HepG2 (cell line): Measurements from ENCODE around the gene PLOD3. TPM values are rescaled to one million over a fixed set of nuclear protein-coding genes. Genes with fewer than 3 reads are reported as not detected.

ENCODE experiments used
- CEBPZ ChIP-seq: IDR thresholded peaks from 2 replicates; pipeline ENCODE4 v1.6.1; 2012; ENCODE audit warnings: low read length, improper control_type of control experiment
- CREB3 ChIP-seq: sonication (generic); formaldehyde crosslinking; IDR thresholded peaks from 2 replicates; pipeline ENCODE4 v1.5.0; 2020; ENCODE audit warnings: missing genetic modification reagents
- DBP ChIP-seq: sonication (generic); formaldehyde crosslinking; IDR thresholded peaks from 2 replicates; pipeline ENCODE4 v1.4.0; 2020; ENCODE audit warnings: missing genetic modification reagents; ENCODE audit errors: not compliant biosample characterization
- DDIT3 ChIP-seq: sonication (generic); formaldehyde crosslinking; IDR thresholded peaks from 2 replicates; pipeline ENCODE4 v1.4.0; 2020; ENCODE audit warnings: mild to moderate bottlenecking, missing genetic modification reagents
- HINFP ChIP-seq: sonication (generic); formaldehyde crosslinking; IDR thresholded peaks from 2 replicates; pipeline ENCODE4 v1.4.0; 2020; ENCODE audit warnings: low read depth, mild to moderate bottlenecking, missing genetic modification reagents
- HMGXB4 ChIP-seq, 2 experiments: sonication (generic) in 1 of 2; formaldehyde crosslinking in 1 of 2; IDR thresholded peaks; 2 replicates each; pipeline versions ENCODE4 v1.4.0 to v1.6.1; 2018 to 2020; ENCODE audit warnings: missing genetic modification reagents in 2 of 2, borderline replicate concordance in 1 of 2, low read depth in 1 of 2, mild to moderate bottlenecking in 1 of 2, missing biosample characterization in 1 of 2
- MNT ChIP-seq: fragments of 450-650 bp; IDR thresholded peaks from 2 replicates; pipeline ENCODE4 v1.6.1; 2016
- PLRG1 ChIP-seq: fragments of 450-650 bp; conservative IDR thresholded peaks from 2 replicates; pipeline ENCODE4 v1.6.1; 2016
- RAD21 ChIP-seq: fragments of 450-650 bp; formaldehyde crosslinking; IDR thresholded peaks from 2 replicates; pipeline ENCODE4 v1.5.0; 2020; ENCODE audit warnings: mild to moderate bottlenecking
- SSRP1 ChIP-seq: IDR thresholded peaks from 2 replicates; pipeline ENCODE4 v1.6.1; 2016; ENCODE audit warnings: control low read depth
- ZMYM3 ChIP-seq: sonication (generic); formaldehyde crosslinking; IDR thresholded peaks from 2 replicates; pipeline ENCODE4 v1.5.1; 2020; ENCODE audit warnings: mild to moderate bottlenecking, missing genetic modification reagents
- ZNF510 ChIP-seq: sonication (generic); formaldehyde crosslinking; IDR thresholded peaks from 2 replicates; pipeline ENCODE4 v1.4.0; 2020; ENCODE audit warnings: low read depth, mild to moderate bottlenecking, missing genetic modification reagents
- ZNF562 ChIP-seq: sonication (generic); formaldehyde crosslinking; IDR thresholded peaks from 2 replicates; pipeline ENCODE4 v1.8.0; 2022; ENCODE audit warnings: missing genetic modification reagents, borderline replicate concordance
- ZNF777 ChIP-seq: sonication (generic); formaldehyde crosslinking; IDR thresholded peaks from 2 replicates; pipeline ENCODE4 v1.4.0; 2020; ENCODE audit warnings: missing genetic modification reagents
- polyA plus RNA-seq, 8 experiments: library from polyadenylated mRNA; depleted of rRNA in 3 of 8; stranded (reverse) in 7 of 8; unstranded in 1 of 8; fragments of >200 nt; fragmentation: Illumina TruSeq in 4 of 8; extraction: Trizol in 4 of 8; gene quantifications; 2 replicates each; pipeline versions ENCODE4 v1.2.1 to v1.2.3, GENCODE V29; 2011 to 2016; ENCODE audit warnings: low read depth in 4 of 8, missing spikeins in 1 of 8, mixed read lengths in 1 of 8; ENCODE audit not compliant: insufficient read depth in 1 of 8
- total RNA-seq, 5 experiments: library from RNA; depleted of rRNA; stranded (reverse); fragments of >200 nt; fragmentation: Illumina TruSeq; extraction: Trizol; gene quantifications; 2 replicates each; pipeline ENCODE4 v1.2.3, GENCODE V29; 2016; ENCODE audit warnings: low read depth in 1 of 5
- TF ChIP-seq, protein P1 (sequence below): sonication (generic); formaldehyde crosslinking; IDR thresholded peaks from 2 replicates; pipeline ENCODE4 v1.5.0; 2020; ENCODE audit warnings: missing genetic modification reagents, mild to moderate bottlenecking, borderline replicate concordance

PLOD3 gene
- total and polyA plus RNA-seq, 2 of the 13 experiments (the other 11 are each of a cell fraction or from before 2014, with no cell fraction given), result 65.8 to 67.4 TPM

GRCh38 chr7:101244375-101245146, 27.2 kb upstream of the PLOD3 start, which contains the start of gene FIS1 (continued):
- TF ChIP-seq, protein P1, sequence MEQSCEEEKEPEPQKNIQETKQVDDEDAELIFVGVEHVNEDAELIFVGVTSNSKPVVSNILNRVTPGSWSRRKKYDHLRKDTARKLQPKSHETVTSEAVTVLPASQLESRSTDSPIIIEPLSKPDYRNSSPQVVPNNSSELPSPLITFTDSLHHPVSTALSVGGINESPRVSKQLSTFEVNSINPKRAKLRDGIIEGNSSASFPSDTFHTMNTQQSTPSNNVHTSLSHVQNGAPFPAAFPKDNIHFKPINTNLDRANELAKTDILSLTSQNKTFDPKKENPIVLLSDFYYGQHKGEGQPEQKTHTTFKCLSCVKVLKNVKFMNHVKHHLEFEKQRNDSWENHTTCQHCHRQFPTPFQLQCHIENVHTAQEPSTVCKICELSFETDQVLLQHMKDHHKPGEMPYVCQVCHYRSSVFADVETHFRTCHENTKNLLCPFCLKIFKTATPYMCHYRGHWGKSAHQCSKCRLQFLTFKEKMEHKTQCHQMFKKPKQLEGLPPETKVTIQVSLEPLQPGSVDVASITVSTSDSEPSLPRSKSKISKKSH (CRISPR knock-in tag), result peak; percentile 70
- TF ChIP-seq RAD21 (peak; percentile 93), MNT (peak; percentile 51; the same call in 1 of the 2 replicates), CEBPZ (no peak), ZNF562 (CRISPR knock-in tag) (no peak), DDIT3 (no peak), HMGXB4 (CRISPR knock-in tag; IDR thresholded peaks at IDR 0.05; ENCODE audit: borderline replicate concordance in 1 of 2, low read depth in 1 of 2) (peak in 1 of 2 experiments; percentile 83), PLRG1 (no peak), SSRP1 (no peak), ZNF510 (CRISPR knock-in tag) (no peak), DBP (CRISPR knock-in tag) (peak; percentile 27), CREB3 (no peak), HINFP (CRISPR knock-in tag) (peak; percentile 97), ZMYM3 (no peak), ZNF777 (CRISPR knock-in tag) (no peak)
